Astrocyte of the spinal cord (primary cell): ENCODE results near the gene FRAS1.

ENCODE experiments used
- DNase-seq: peaks from one replicate; pipeline ENCODE4 v3.0.0; 2011; ENCODE audit warnings: low read depth, low spot score
- H3K4me3 ChIP-seq: 2 replicates; pipeline ENCODE4 v1.5.1; 2011; ENCODE audit warnings: low read depth, mild to moderate bottlenecking, low read length, moderate library complexity
- in situ Hi-C: cut with HindIII; loops from 2 replicates; pipeline ENCODE4 v1.10.0; 2017; ENCODE audit warnings: low sequenced_read_pairs
- TF ChIP-seq, protein P1 (sequence below): IDR thresholded peaks from 2 replicates; pipeline ENCODE4 v1.5.1; 2012; ENCODE audit warnings: low read depth, mild to moderate bottlenecking, low read length, inconsistent platforms

FRAS1 gene

GRCh38 chr4:78552389-78553042, 495.4 kb downstream of the FRAS1 start:
- no peak for DNase-seq
- TF ChIP-seq, protein P1, sequence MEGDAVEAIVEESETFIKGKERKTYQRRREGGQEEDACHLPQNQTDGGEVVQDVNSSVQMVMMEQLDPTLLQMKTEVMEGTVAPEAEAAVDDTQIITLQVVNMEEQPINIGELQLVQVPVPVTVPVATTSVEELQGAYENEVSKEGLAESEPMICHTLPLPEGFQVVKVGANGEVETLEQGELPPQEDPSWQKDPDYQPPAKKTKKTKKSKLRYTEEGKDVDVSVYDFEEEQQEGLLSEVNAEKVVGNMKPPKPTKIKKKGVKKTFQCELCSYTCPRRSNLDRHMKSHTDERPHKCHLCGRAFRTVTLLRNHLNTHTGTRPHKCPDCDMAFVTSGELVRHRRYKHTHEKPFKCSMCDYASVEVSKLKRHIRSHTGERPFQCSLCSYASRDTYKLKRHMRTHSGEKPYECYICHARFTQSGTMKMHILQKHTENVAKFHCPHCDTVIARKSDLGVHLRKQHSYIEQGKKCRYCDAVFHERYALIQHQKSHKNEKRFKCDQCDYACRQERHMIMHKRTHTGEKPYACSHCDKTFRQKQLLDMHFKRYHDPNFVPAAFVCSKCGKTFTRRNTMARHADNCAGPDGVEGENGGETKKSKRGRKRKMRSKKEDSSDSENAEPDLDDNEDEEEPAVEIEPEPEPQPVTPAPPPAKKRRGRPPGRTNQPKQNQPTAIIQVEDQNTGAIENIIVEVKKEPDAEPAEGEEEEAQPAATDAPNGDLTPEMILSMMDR = no peak
- in situ Hi-C loops = no loop called here
- peak overlapping the region; percentile 55 for H3K4me3 ChIP-seq

DNA sequence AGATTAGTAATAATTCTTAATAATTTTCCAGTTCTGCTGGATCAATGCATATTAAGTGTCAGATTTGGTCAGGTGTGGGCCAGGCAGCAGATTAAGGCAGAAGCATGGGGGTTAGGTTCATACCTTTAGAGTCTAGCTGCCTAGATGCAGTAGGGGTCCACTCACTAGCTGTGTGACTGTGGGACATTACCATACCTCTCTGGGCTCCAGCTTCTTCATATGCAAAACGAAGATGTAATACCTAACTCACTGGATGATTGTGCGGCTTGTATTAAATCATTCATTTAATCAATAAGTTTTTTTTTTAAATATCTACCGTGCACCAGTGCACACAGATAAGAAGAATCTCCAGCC, 495.9 kb downstream of the FRAS1 start:
- in situ Hi-C loops = no loop called here
- TF ChIP-seq, protein P1 = no peak
- H3K4me3 ChIP-seq = no peak overlapping the region
- no peak for DNase-seq

DNA sequence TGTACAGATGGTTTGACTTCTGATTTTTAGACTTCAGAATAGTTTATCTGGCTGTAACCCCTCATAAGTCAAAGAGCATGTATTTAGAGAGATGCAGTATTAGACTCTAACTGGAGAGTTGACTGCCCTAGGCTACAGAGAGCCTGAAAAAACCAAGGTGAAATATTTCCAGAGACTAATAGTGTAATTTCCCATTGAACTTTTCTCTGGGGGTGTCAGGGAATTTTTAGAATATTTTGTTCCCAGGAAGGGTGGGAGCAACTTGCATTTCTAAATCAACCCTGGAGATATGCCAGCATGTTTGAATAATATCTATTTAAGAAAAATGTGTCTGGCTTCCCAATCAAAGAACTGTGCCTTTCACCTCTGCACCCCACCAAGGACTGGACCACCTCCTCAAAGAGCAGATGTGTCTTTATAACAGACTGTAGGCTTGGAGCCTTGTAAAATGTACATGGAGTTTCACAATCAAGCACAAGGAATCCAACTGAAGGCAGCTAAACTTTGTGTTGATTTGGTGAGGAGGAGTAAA, 496.5 kb downstream of the FRAS1 start:
- DNase-seq = no peak
- in situ Hi-C loops = no loop called here
- TF ChIP-seq, protein P1 = no peak
- H3K4me3 ChIP-seq = no peak overlapping the region

- TF ChIP-seq, protein P1 = no peak
- in situ Hi-C loops = no loop called here
- no peak for DNase-seq
- no peak overlapping the region for H3K4me3 ChIP-seq
Observed at GRCh38 chr4:78556665-78557064, 499.5 kb downstream of the FRAS1 start.

GRCh38 chr4:78557841-78558240, 500.7 kb downstream of the FRAS1 start:
- DNase-seq = no peak
- in situ Hi-C loops = no loop called here
- no peak overlapping the region for H3K4me3 ChIP-seq
- TF ChIP-seq, protein P1 = no peak

- TF ChIP-seq, protein P1 = no peak
- no peak for DNase-seq
- no peak overlapping the region for H3K4me3 ChIP-seq
- in situ Hi-C loops = no loop called here
Observed at GRCh38 chr4:78558410-78558809, 501.3 kb downstream of the FRAS1 start.
